Mesenchymal stem cell (in vitro differentiated cells and primary cell): ENCODE results near the gene SENP5.

Experiments used
- DNase-seq: peaks from one replicate; pipeline ENCODE4 v3.0.0-alpha.2; 2013
- H2AFZ ChIP-seq: one replicate; pipeline ENCODE4 v1.6.1; 2013; ENCODE audit warnings: low read depth, mild to moderate bottlenecking, control low read depth, inconsistent platforms, low read length, moderate library complexity
- H2AK5ac ChIP-seq: 2 replicates; pipeline ENCODE4 v1.6.1; 2013; ENCODE audit warnings: low read length, moderate library complexity, mild to moderate bottlenecking, inconsistent platforms; ENCODE audit not compliant: severe bottlenecking
- H2BK120ac ChIP-seq: one replicate; pipeline ENCODE4 v1.6.1; 2013; ENCODE audit warnings: low read depth, mild to moderate bottlenecking, inconsistent platforms, low read length, moderate library complexity
- H2BK12ac ChIP-seq, 2 experiments: one replicate each; pipeline ENCODE4 v1.6.1; 2013; ENCODE audit warnings: inconsistent platforms in 2 of 2, low read length in 2 of 2, mild to moderate bottlenecking in 2 of 2, moderate library complexity in 2 of 2, control low read depth in 1 of 2
- H2BK15ac ChIP-seq: one replicate; pipeline ENCODE4 v1.6.1; 2013; ENCODE audit warnings: mild to moderate bottlenecking, low read depth, inconsistent platforms; ENCODE audit not compliant: poor library complexity, severe bottlenecking
- H2BK5ac ChIP-seq: 2 replicates; pipeline ENCODE4 v1.6.1; 2013; ENCODE audit warnings: low read depth, mild to moderate bottlenecking, low read length, control low read depth, inconsistent platforms; ENCODE audit not compliant: poor library complexity, severe bottlenecking
- H3K14ac ChIP-seq, 2 experiments: one replicate each; pipeline ENCODE4 v1.6.1; 2013; ENCODE audit warnings: inconsistent platforms in 2 of 2, low read length in 2 of 2, control low read depth in 1 of 2, mild to moderate bottlenecking in 1 of 2, moderate library complexity in 1 of 2
- H3K18ac ChIP-seq, 2 experiments: one replicate each; pipeline ENCODE4 v1.6.1; 2013; ENCODE audit warnings: inconsistent platforms in 2 of 2, low read length in 2 of 2, control low read depth in 1 of 2, low read depth in 1 of 2, mild to moderate bottlenecking in 1 of 2
- H3K23ac ChIP-seq, 2 experiments: one replicate each; pipeline ENCODE4 v1.6.1; 2013; ENCODE audit warnings: inconsistent platforms in 2 of 2, low read length in 2 of 2, mild to moderate bottlenecking in 2 of 2, moderate library complexity in 2 of 2, control low read depth in 1 of 2
- H3K27ac ChIP-seq: 2 replicates; pipeline ENCODE4 v1.5.1; 2013; ENCODE audit warnings: mild to moderate bottlenecking, moderate library complexity, low read length, control low read depth, inconsistent platforms; ENCODE audit not compliant: poor library complexity, severe bottlenecking
- H3K27me3 ChIP-seq, 2 experiments: 2 replicates each; pipeline versions ENCODE4 v1.6.1 to v1.7.0; 2013; ENCODE audit warnings: low read length in 2 of 2, mild to moderate bottlenecking in 2 of 2, moderate library complexity in 2 of 2, control low read depth in 1 of 2, inconsistent platforms in 1 of 2; ENCODE audit not compliant: control insufficient read depth in 1 of 2, insufficient read depth in 1 of 2
- H3K36me3 ChIP-seq, 2 experiments: 2 replicates each; pipeline versions ENCODE4 v1.6.1 to v1.7.0; 2013; ENCODE audit warnings: low read length in 2 of 2, control low read depth in 1 of 2, inconsistent platforms in 1 of 2, low read depth in 1 of 2, mild to moderate bottlenecking in 1 of 2; ENCODE audit not compliant: insufficient read depth in 2 of 2, control insufficient read depth in 1 of 2
- H3K4ac ChIP-seq, 2 experiments: one replicate each; pipeline ENCODE4 v1.6.1; 2013; ENCODE audit warnings: inconsistent platforms in 2 of 2, low read length in 2 of 2, mild to moderate bottlenecking in 2 of 2, moderate library complexity in 2 of 2, control low read depth in 1 of 2, low read depth in 1 of 2
- H3K4me1 ChIP-seq: 2 replicates; pipeline ENCODE4 v1.6.1; 2013; ENCODE audit warnings: low read depth, low read length, control low read depth; ENCODE audit not compliant: control insufficient read depth, insufficient read depth
- H3K4me2 ChIP-seq: 2 replicates; pipeline ENCODE4 v1.6.1; 2013; ENCODE audit warnings: low read length, mild to moderate bottlenecking, inconsistent platforms; ENCODE audit not compliant: poor library complexity, severe bottlenecking
- H3K4me3 ChIP-seq, 2 experiments: 2 replicates each; pipeline versions ENCODE4 v1.5.1 to v1.7.0; 2013; ENCODE audit warnings: low read length in 2 of 2, mild to moderate bottlenecking in 2 of 2, control low read depth in 1 of 2, low read depth in 1 of 2; ENCODE audit not compliant: insufficient read depth in 1 of 2
- H3K79me1 ChIP-seq: replicated peaks from 2 replicates; pipeline ENCODE4 v1.6.1; 2013; ENCODE audit warnings: mild to moderate bottlenecking, control low read depth, low read length, inconsistent platforms; ENCODE audit not compliant: poor library complexity, severe bottlenecking
- H3K9ac ChIP-seq: 2 replicates; pipeline ENCODE4 v1.7.0; 2013; ENCODE audit warnings: mild to moderate bottlenecking, low read length, moderate library complexity
- H3K9me3 ChIP-seq: 2 replicates; pipeline ENCODE4 v1.7.0; 2013; ENCODE audit warnings: mild to moderate bottlenecking, low read length; ENCODE audit not compliant: control insufficient read depth
- H4K8ac ChIP-seq: one replicate; pipeline ENCODE4 v1.6.1; 2013; ENCODE audit warnings: inconsistent platforms, mild to moderate bottlenecking, low read length, moderate library complexity
- H4K91ac ChIP-seq: one replicate; pipeline ENCODE4 v1.6.1; 2013; ENCODE audit warnings: mild to moderate bottlenecking, low read length, inconsistent platforms
- WGBS: methylation state at CpG from one replicate; pipeline ENCODE4 v1.1.7; 2013; ENCODE audit warnings: mixed read lengths; 5-methylcytosine and 5-hydroxymethylcytosine counted together

Gene SENP5

DNA sequence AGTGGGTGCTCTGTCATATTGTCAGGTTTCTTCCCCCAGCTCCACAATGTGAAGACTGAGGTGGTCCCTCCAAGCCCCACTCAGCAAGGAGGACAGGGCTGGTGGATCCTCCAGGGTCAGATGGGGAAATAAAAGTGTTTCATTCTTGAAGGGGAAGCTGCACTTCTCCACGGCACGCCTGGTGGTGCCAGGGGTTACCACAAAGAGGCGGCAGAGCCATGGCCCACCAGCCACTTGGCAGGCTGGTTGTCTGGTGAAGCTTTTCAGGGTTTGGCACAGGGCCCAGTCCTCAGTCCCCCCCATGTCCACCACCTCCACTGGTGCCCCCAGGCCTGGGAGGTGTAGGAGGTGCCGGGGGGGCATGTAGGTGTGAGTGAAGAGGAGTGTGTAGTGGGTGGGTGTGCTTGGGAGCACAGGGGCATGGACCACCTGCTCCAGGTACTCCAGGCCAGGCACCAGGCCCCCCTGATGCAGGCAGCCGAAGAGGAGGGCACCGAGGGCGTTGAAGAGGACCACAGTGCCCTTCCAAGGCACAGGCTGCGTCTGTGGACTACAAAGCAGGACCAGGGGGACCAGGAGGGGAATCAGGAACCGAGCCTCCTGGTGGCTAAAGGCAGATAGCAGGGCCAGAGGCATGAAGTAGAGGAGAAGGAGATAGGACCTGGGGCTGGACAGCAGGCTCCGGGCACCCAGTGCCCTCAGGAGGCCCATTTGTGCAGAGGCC, 79.6 kb downstream of the SENP5 start:
- H2BK12ac ChIP-seq = no peak overlapping the region
- H3K14ac ChIP-seq = no peak overlapping the region
- no peak overlapping the region for H3K9ac ChIP-seq
- H4K91ac ChIP-seq = no peak overlapping the region
- no peak overlapping the region for H3K18ac ChIP-seq
- H4K8ac ChIP-seq = no peak overlapping the region
- peaks cover 0 to 3% of the 10 kb centered on the region in 2 experiments for H3K27me3 ChIP-seq
- H3K4ac ChIP-seq = no peak overlapping the region
- no peak overlapping the region for H2BK15ac ChIP-seq
- H3K4me1 ChIP-seq = peaks cover 8% of the 10 kb centered on the region
- H3K79me1 ChIP-seq = peaks cover 8% of the 10 kb centered on the region
- 92% methylated on average over 10 of the region's 10 CpGs for WGBS
- DNase-seq = no peak
- peaks cover 19% of the 10 kb centered on the region in 2 experiments for H3K36me3 ChIP-seq
- H2BK5ac ChIP-seq = no peak overlapping the region
- no peak overlapping the region for H2AK5ac ChIP-seq
- H3K4me2 ChIP-seq = no peak overlapping the region
- H2AFZ ChIP-seq = no peak overlapping the region
- no peaks in the 10 kb centered on the region for H3K9me3 ChIP-seq
- H2BK120ac ChIP-seq = no peak overlapping the region
- no peak overlapping the region for H3K4me3 ChIP-seq
- H3K27ac ChIP-seq = no peak overlapping the region
- H3K23ac ChIP-seq = no peak overlapping the region

DNA sequence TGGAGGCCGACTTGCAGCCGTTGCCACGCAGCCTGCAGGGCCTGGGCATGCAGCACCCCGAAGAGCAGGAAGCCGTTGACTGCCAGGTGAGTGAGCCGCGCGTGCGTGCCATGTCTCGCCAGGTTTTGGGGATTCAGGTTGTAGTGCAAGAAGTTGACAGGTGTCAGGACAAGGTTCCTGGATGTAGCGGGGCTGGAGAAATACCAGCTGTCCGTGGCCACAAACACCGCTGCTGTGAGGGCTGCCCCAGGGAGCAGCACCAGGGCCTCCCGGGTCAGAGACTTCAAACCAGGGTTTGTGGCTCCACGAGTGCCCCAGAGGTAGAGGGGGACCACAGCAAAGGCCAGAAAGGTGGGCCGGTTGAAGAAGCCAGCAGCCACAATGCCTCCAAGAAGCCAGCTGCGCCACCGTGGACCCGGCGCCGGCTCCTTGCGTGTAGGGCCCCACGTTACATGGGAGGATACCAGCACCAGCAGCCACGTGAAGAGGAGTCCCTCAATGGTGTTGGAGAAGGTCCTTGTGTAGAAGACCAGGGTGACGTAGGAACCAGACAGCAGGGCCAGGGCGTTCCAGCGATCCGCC, 80.2 kb downstream of the SENP5 start:
- H3K14ac ChIP-seq = no peak overlapping the region
- H3K4ac ChIP-seq = no peak overlapping the region
- DNase-seq = no peak
- no peak overlapping the region for H3K4me3 ChIP-seq
- H2BK15ac ChIP-seq = no peak overlapping the region
- H2BK5ac ChIP-seq = no peak overlapping the region
- H3K4me2 ChIP-seq = no peak overlapping the region
- no peak overlapping the region for H2BK12ac ChIP-seq
- H3K4me1 ChIP-seq = peaks cover 8% of the 10 kb centered on the region
- H3K79me1 ChIP-seq = peaks cover 8% of the 10 kb centered on the region
- no peak overlapping the region for H2AFZ ChIP-seq
- no peak overlapping the region for H3K23ac ChIP-seq
- no peak overlapping the region for H3K18ac ChIP-seq
- H3K9me3 ChIP-seq = no peaks in the 10 kb centered on the region
- H4K91ac ChIP-seq = no peak overlapping the region
- H3K36me3 ChIP-seq = peaks cover 19% of the 10 kb centered on the region in 2 experiments
- H2AK5ac ChIP-seq = no peak overlapping the region
- H3K9ac ChIP-seq = peak overlapping the region; percentile 13
- H3K27ac ChIP-seq = no peak overlapping the region
- H3K27me3 ChIP-seq = peaks cover 0 to 3% of the 10 kb centered on the region in 2 experiments
- 90% methylated on average over 28 of the region's 28 CpGs for WGBS
- no peak overlapping the region for H2BK120ac ChIP-seq
- no peak overlapping the region for H4K8ac ChIP-seq

DNA sequence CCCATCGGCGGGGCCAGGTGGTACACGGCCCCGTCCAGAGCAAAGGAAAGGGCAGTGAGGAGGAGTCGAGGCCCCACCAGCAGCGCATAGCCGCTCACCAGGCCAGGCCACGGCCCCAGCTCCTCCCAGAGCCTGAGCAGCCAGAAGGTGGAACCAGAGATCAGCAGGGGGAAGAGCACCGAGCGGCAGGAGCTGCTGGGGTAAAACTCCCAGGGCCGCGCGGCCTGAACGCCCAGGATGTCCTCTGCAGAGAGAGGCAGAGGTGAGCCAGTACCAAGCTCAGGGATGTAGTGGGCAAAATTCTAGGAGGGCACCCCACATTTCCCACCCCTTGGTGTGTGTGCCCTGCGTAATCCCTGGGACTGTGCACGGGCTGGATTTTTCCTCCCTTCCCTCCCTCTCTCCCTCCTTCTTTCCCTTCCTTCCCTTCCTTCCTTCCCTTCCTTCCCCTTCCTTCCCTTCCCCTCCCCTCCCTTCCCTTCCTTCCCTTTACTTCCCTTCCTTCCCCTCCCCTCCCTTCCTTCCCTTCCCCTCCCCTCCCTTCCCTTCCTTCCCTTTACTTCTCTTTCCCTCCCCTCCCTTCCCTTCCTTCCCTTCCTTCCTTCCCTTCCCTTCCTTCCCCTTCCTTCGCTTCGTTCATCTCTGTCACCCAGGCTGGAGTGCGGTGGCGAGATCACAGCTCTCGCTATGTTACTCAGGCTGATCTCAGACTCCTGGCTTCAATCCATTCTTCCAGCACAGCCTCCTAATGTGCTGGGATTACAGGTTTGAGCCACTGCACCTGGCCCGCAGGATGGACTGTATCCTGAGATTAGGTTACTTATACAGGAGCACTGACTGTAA, 80.9 kb downstream of the SENP5 start:
- no peak for DNase-seq
- no peak overlapping the region for H3K4me3 ChIP-seq
- H3K9me3 ChIP-seq = no peaks in the 10 kb centered on the region
- H3K9ac ChIP-seq = peak overlapping the region; percentile 13
- no peak overlapping the region for H2BK15ac ChIP-seq
- no peak overlapping the region for H3K4me2 ChIP-seq
- H2AK5ac ChIP-seq = no peak overlapping the region
- no peak overlapping the region for H2BK120ac ChIP-seq
- WGBS = 77% methylated on average over 16 of the region's 22 CpGs
- no peak overlapping the region for H3K4ac ChIP-seq
- no peak overlapping the region for H4K91ac ChIP-seq
- peaks cover 0 to 9% of the 10 kb centered on the region in 2 experiments for H3K27me3 ChIP-seq
- peaks cover 6% of the 10 kb centered on the region for H3K4me1 ChIP-seq
- H3K36me3 ChIP-seq = peaks cover 19% of the 10 kb centered on the region in 2 experiments
- no peak overlapping the region for H2BK12ac ChIP-seq
- H3K18ac ChIP-seq = no peak overlapping the region
- H3K79me1 ChIP-seq = peaks cover 6% of the 10 kb centered on the region
- no peak overlapping the region for H3K14ac ChIP-seq
- H2AFZ ChIP-seq = no peak overlapping the region
- no peak overlapping the region for H3K27ac ChIP-seq
- no peak overlapping the region for H3K23ac ChIP-seq
- H2BK5ac ChIP-seq = no peak overlapping the region
- no peak overlapping the region for H4K8ac ChIP-seq

DNA sequence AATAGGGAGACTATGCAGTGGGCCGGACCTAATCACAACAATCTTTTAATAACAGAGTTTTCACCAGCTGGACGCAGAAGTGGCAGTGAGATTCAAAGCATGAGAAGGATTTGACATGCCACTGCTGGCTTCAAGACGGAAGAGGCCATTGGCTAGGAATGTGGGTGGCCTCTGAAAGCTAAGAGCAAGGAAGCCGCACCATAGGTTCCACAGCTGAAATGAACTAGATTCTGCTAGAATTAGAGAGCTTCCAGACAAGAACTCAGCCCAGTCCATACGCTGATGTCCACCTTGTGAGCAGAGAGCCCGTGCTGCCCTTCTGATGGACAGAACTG, 81.5 kb downstream of the SENP5 start:
- no peak overlapping the region for H3K23ac ChIP-seq
- H3K36me3 ChIP-seq = peaks cover 18 to 19% of the 10 kb centered on the region in 2 experiments
- H3K9ac ChIP-seq = no peak overlapping the region
- WGBS = 86% methylated on average over 5 of the region's 6 CpGs
- H2AK5ac ChIP-seq = no peak overlapping the region
- peaks cover 5% of the 10 kb centered on the region for H3K4me1 ChIP-seq
- H3K79me1 ChIP-seq = peaks cover 5% of the 10 kb centered on the region
- no peak overlapping the region for H3K14ac ChIP-seq
- no peak overlapping the region for H3K4me2 ChIP-seq
- peaks cover 0 to 9% of the 10 kb centered on the region in 2 experiments for H3K27me3 ChIP-seq
- H4K91ac ChIP-seq = no peak overlapping the region
- no peak overlapping the region for H2BK15ac ChIP-seq
- H2BK5ac ChIP-seq = no peak overlapping the region
- no peak overlapping the region for H2AFZ ChIP-seq
- no peak overlapping the region for H3K4ac ChIP-seq
- no peak overlapping the region for H3K27ac ChIP-seq
- H3K4me3 ChIP-seq = no peak overlapping the region
- no peak overlapping the region for H2BK12ac ChIP-seq
- no peaks in the 10 kb centered on the region for H3K9me3 ChIP-seq
- H2BK120ac ChIP-seq = no peak overlapping the region
- H3K18ac ChIP-seq = no peak overlapping the region
- no peak overlapping the region for H4K8ac ChIP-seq
- DNase-seq = no peak
